B cell (primary cell): ENCODE measurements around the gene RPRD1B.

Experiments used
- EZH2 ChIP-seq: IDR thresholded peaks from 2 replicates; pipeline ENCODE4 v1.6.1; 2012; ENCODE audit warnings: borderline replicate concordance, low read depth, mild to moderate bottlenecking, moderate library complexity, low read length; ENCODE audit not compliant: insufficient read depth, poor library complexity, severe bottlenecking
- TF ChIP-seq, protein P1 (sequence below): fragments of 200-600 bp; IDR thresholded peaks from one replicate; pipeline ENCODE4 v1.8.0; 2022; ENCODE audit warnings: antibody characterized with exemption, mild to moderate bottlenecking

DNA sequence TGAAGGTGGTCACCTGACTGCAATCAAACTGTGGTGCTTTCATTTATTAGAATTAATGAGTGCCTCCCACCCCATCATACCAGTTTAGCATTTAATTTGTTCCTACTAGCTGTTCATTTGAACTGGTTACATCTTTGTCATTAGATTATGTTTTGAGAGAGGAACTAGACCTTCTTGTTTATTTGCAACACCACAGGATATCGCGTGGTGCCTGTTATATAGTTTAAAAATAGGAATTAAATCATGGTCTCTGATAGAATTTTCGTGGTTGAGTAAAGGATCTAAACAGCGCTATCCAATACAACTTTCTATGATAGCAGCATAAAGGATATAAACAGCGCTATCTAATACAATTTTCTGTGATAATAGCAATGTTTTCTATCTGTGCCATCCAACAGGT, 2.8 kb downstream of the RPRD1B start:
- TF ChIP-seq, protein P1, sequence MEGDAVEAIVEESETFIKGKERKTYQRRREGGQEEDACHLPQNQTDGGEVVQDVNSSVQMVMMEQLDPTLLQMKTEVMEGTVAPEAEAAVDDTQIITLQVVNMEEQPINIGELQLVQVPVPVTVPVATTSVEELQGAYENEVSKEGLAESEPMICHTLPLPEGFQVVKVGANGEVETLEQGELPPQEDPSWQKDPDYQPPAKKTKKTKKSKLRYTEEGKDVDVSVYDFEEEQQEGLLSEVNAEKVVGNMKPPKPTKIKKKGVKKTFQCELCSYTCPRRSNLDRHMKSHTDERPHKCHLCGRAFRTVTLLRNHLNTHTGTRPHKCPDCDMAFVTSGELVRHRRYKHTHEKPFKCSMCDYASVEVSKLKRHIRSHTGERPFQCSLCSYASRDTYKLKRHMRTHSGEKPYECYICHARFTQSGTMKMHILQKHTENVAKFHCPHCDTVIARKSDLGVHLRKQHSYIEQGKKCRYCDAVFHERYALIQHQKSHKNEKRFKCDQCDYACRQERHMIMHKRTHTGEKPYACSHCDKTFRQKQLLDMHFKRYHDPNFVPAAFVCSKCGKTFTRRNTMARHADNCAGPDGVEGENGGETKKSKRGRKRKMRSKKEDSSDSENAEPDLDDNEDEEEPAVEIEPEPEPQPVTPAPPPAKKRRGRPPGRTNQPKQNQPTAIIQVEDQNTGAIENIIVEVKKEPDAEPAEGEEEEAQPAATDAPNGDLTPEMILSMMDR = no peak
- TF ChIP-seq EZH2 = no peak
